Measurements from ENCODE around the gene AGBL1. TPM values are rescaled to one million over a fixed set of nuclear protein-coding genes. Genes with fewer than 3 reads are reported as not detected.

AGBL1 gene
- polyA plus RNA-seq, 2 of the 4 experiments (the other 2 are of a cell fraction): not detected

GRCh38 chr15:86327230-86327865, 247.7 kb downstream of the AGBL1 start:
- H3K4me1 ChIP-seq: no peaks in the 10 kb centered on the region
- no peak for TF ChIP-seq BCL3 (IDR thresholded peaks at IDR 0.05)
- no peak for TF ChIP-seq ZNF302 (CRISPR knock-in tag; IDR thresholded peaks at IDR 0.05)
- no peak for TF ChIP-seq KDM1A (IDR thresholded peaks at IDR 0.05; ENCODE audit: low read depth)
- TF ChIP-seq ELK1 (IDR thresholded peaks at IDR 0.05; ENCODE audit: low read depth, low read length): no peak
- peaks cover 15% of the 10 kb centered on the region; the same call in 2 of the 3 replicates for H3K9me3 ChIP-seq
- 3% methylated on average over 2 of the region's 2 CpGs for WGBS (ENCODE audit: missing lambda C conversion rate)
- ChIA-PET POLR2A (no interaction called here), CTCF (interaction anchor here (1.6 kb wide), 1 partner anchor 9 kb away, joined by 3 read pairs; no protein-coding TSS in a partner anchor)
- FAIRE-seq (no peak), DNase-seq (ENCODE audit: low read depth in 1 of 2, low spot score in 1 of 2) (no peak), ATAC-seq (no peak)
- no peak overlapping the region for H3K27ac ChIP-seq
- H3K4me3 ChIP-seq: no peak overlapping the region
- no peak overlapping the region for H3K4me2 ChIP-seq

- TF ChIP-seq RAD21 (conservative IDR thresholded peaks at IDR 0.05 in 1 of 2, IDR thresholded peaks at IDR 0.05 in 1 of 2) (no peak), REST (IDR thresholded peaks at IDR 0.05) (peak; percentile 39; the same call in 1 of the 2 replicates)
Observed at GRCh38 chr15:86328658-86329057, 249.0 kb downstream of the AGBL1 start.

GRCh38 chr15:86329311-86330013, 249.8 kb downstream of the AGBL1 start:
- 26% methylated on average over 3 of the region's 3 CpGs for WGBS (ENCODE audit: missing lambda C conversion rate)
- Histone ChIP-seq H3K27ac (no peak overlapping the region), H3K4me3 (no peak overlapping the region), H3K4me1 (no peaks in the 10 kb centered on the region), H3K9me3 (peaks cover 12% of the 10 kb centered on the region; the same call in 2 of the 3 replicates), H3K4me2 (no peak overlapping the region)
- TF ChIP-seq E2F6 (IDR thresholded peaks at IDR 0.05; ENCODE audit: borderline replicate concordance, low read depth) (no peak), CBX8 (IDR thresholded peaks at IDR 0.05) (no peak), RARB (CRISPR knock-in tag; IDR thresholded peaks at IDR 0.05) (no peak), HOXB13 (CRISPR knock-in tag; IDR thresholded peaks at IDR 0.05; ENCODE audit: low read depth) (no peak), EHF (CRISPR knock-in tag; IDR thresholded peaks at IDR 0.05) (no peak)
- ATAC-seq: no peak
- ChIA-PET POLR2A (no interaction called here), CTCF (interaction anchor here (1.1 kb wide), 1 partner anchor 17 kb away, joined by 3 read pairs; no protein-coding TSS in a partner anchor)
- DNase-seq (ENCODE audit: low read depth in 1 of 2, low spot score in 1 of 2): no peak
- no peak for FAIRE-seq

More at GRCh38 chr15:86328658-86329057, 249.0 kb downstream of the AGBL1 start:
- ChIA-PET POLR2A (no interaction called here), CTCF (no interaction called here)
- 0% methylated on average over 2 of the region's 2 CpGs for WGBS (ENCODE audit: missing lambda C conversion rate)
- no peak overlapping the region for H3K4me3 ChIP-seq
- DNase-seq (ENCODE audit: low read depth in 1 of 2, low spot score in 1 of 2): no peak
- ATAC-seq: no peak
- FAIRE-seq: no peak
- H3K27ac ChIP-seq: no peak overlapping the region
- H3K4me2 ChIP-seq: no peak overlapping the region
- H3K9me3 ChIP-seq: peaks cover 12% of the 10 kb centered on the region; the same call in 2 of the 3 replicates
- H3K4me1 ChIP-seq: no peaks in the 10 kb centered on the region

Data from A549 (cell line).